HG03521 (cell line): Measurements from ENCODE around the gene RSPH10B2.
A peak's percentile ranks its signal among the peaks of the same experiment; 100 is the strongest.
"Not testable (repeated sequence)": the region's sequence is repeated elsewhere in the genome, so short reads cannot be mapped to it uniquely, and the experiment has no call there.

Experiments
- ATAC-seq: cut with Tn5 transposase; IDR thresholded peaks from one replicate; pipeline ENCODE4 v1.9.1; 2021; ENCODE audit warnings: mild to moderate bottlenecking, moderate library complexity; ENCODE audit not compliant: unreplicated experiment

The RSPH10B2 gene

DNA sequence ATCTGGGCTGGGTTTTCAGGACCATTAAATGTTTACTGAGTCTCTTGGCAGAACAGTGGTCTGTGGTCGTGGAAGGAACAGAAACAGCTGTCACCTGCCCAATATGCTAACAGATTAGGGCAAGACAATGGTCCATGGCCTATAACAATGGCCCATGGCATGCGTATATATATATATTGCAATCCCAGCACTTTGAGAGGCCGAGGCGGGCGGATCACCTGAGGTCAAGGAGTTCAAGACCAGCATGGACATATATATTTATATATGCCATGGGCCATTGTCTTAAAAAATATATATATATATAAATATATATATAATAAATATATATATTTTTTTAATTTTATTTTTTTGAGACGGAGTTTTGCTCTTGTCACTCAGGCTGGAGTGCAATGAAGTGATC is 27.7 kb downstream of the RSPH10B2 start:
- ATAC-seq: not testable (repeated sequence)

DNA sequence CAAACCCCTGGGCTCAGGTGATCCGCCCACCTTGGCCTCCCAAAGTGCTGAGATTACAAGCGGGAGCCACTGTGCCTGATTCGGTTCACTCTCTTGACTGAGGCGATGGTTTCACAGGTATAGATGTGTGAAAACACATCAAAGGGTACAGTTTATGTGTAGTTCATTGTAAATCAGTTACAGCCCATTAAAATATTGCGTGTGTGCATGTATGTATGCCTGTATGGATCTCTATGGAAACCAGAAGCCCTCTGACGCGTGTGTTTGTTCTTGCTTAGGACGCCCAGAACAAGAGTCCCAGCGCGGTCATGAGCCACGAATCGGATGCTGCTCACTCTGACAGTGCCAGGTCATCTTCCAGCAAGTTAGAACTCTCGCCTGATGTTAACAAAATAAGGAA is 35.5 kb downstream of the RSPH10B2 start:
- not testable (repeated sequence) for ATAC-seq

DNA sequence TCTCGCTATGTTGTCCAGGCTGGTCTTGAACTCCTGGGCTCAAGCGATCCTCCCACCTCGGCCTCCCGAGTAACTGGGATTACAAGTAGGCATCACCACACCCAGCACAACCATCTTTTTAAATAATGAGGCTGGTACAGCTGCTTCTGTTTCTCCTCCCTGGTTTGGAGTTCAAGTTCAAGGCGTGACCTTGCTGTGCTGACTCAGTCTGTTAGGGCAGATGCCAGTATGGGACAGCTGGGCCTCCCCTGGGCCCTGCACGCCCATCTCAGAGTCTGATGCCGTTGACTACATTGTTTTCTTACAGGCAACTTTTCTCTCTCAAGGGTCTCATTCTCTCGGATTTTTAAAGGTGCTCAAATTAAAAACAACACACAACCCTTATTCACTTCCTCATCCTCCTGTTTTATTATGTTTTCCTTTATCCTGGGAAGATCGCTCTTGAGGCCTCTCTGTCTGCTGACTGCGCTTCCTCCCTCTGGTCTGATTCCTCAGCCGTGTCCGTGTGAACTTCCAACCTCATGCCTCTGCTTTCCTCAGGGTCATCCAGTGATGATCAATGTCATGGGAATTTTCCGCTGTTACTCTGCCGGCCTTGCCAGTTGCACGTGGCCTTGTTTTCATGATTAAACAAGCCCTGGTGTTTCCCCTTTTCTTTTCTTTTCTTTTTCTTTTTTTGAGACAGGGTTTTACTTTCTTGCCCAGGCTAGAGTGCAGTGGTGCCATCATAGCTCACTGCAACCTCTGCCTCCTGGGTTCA is 38.4 kb downstream of the RSPH10B2 start:
- not testable (repeated sequence) for ATAC-seq

DNA sequence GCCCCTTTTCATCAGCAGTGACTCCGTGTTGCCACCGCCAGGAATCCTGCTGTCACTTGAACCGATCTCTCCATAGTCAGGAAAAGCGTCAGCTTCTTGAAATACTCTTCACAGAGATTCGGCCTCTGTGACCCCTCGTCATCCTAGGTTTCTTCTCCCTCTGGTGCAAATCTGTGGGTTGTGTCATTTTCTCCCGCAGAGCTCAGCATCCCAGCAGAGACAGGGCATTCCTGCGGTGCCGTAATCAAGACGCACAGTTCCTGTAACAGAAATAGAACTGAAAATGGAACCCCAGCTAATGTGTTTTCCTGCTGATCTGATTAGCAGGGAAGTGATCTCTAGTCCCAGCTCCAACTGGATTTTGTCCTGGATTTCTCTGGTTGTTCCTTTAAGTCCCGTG is 40.4 kb downstream of the RSPH10B2 start:
- not testable (repeated sequence) for ATAC-seq

DNA sequence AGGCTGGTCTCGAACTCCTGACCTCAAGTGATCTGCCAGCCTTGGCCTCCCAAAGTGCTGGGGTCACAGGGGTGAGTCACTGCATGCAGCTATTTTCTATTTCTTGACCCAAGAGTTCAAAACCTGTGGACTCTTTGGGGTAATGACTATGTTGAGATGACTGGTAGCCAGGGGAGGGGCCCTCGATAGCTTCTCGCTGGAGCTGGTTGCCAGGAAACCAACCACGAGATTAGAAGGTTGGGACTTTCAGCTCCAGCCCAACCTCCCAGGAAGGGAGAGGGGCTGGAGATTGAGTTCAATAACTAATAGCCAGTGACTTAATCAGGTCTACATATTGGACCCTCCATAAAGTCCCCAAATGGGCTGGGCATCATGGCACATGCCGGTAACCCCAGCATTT is 43.3 kb downstream of the RSPH10B2 start:
- not testable (repeated sequence) for ATAC-seq

DNA sequence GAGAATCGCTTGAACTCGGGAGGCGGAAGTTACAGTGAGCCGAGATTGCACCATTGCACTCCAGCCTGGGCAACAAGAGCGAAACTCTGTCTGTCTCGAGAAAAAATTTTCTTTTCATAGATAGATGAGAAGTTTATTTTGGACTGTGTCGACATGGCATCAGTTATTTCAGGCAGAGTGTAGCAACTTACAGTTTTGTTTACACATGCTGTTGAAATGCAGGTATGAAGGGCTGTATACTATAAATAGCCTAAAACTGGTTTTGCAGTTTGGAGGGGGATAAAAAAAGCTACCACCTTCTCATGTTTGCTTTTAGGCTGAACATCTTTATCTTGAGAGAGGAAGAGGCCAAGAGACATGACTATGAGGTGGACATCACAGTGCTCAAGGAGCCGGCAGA is 44.1 kb downstream of the RSPH10B2 start:
- ATAC-seq: not testable (repeated sequence)

DNA sequence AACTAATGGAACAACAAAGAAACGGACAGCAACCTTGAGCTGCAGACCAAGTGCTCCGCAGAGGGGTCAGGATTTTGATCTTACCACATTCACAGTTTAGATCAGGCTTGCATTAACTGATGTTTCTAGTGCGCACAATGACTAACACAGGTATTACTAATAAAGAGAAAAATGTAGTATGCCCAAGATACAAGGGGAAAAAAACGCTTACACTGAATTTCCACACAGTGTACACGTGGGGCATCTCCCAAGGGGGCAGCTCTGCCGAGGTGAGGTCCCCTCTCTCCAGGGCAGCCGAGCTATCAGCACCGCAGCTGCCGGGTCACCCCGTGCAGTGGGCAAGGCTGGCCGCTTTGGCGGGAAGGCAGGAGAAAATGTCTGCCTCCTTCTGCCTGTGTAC is 46.0 kb downstream of the RSPH10B2 start:
- ATAC-seq: not testable (repeated sequence)

DNA sequence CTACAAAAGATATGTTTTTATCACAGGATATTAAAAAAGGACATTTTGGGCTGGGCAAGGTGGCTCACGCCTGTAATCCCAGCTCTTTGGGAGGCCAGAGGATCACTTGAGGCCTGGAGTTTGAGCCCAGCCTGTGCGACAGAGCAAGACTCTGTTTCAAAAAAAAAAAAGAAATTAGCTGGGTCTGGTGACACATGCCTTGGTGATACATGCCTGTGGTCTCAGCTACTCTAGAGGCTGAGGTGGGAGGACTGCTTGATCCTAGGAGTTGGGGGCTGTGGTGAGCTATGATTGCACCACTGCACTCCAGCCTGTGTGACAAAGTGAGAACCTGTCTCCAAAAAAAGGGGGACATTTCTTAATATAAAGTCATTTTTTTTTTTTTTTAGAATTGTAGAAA is 46.4 kb downstream of the RSPH10B2 start:
- ATAC-seq: not testable (repeated sequence)

DNA sequence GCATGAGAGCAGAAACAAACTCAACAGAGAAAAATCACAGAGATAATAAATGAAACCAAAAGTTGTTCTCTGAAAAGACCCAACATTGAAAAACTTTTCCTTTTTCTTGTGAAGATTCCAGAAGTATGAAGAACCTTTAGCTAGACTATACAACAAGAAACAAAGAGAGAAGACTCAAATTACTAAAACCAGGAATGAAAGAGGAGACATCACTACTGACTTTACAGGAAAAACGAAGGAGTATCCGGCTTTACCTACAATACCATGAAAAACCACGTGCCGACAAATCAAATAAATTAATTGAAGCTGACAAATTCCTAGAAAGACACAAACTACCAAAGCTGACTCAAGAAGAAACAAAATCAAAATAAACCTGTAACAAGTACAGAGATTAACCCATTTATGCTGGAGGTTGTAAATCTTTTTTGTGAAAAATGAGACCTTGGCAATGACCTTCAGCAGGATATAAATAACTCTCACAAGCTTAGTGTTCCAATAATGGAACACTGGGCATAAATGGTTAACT is 53.6 kb downstream of the RSPH10B2 start:
- not testable (repeated sequence) for ATAC-seq

DNA sequence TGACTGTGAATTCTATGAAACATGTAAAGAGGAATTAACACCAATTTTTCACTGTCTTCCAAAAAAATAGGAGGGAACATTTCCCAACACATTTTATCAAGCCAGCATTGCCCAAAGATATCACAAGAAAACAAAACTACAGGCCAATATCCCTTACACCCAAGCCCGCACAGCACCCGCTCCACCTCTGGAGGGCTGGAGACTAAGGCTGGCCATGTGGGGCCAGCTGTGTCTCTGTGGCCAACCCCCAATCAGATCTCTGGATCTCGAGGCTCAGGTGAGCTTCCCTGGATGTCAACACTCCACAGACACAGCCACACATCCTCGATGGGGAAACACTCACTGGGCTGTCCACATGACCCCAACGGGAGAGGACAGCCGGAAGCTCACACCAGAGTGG is 54.1 kb downstream of the RSPH10B2 start:
- ATAC-seq: not testable (repeated sequence)

DNA sequence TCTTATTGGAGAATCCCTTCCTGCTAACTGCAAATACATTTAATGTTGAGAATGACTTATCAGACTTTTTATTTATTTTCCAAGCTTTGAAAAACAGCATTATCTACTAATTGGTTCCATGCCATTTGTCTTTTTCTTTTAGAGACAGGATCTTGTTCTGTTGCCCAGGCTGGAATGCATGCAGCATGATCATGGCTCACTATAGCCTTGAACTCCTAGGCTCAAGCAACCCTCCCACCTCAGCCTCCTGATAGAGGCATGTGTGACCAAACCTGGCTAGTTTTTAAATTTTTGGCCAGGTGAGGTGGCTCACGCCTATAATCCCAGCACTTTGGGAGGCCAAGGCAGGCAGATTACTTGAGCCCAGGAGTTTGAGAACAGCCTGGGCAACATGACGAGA is 59.1 kb downstream of the RSPH10B2 start:
- ATAC-seq: not testable (repeated sequence)

DNA sequence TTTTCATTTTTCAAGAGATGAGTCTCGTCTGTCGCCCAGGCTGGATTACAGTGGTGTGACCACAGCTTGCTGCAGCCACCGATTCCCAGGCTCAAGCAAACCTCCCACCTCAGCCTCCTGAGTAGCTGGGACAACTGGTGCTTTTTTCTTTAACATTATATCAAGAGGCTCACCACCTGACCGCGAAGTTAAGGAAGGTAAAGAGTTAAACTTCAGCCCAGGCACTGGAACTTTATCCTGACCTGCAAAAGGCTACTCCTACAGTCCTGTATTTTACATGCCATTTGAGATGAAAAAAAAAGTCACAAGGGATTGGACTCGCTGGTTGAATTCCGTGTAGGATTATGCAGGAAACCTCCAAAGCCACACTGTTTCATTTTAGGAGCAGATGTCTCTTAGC is 61.6 kb downstream of the RSPH10B2 start:
- not testable (repeated sequence) for ATAC-seq

DNA sequence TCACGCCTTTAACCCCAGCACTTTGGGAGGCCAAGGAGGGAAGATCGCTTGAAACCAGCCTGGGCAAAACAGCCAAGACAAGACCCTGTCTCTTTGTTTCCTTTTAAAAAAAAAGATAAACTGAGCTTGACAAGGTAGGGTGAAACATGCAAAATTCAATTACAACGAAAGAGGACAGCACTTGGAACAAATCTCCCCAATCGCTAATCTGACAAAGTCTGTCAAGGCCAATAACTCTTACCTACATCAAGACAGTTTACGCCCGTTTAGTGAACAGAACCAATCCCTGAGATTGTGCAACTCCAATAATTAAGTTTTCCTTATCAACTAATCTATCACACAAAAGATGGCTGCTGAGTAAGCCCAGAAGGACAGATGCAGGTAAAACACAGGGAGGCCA is 67.7 kb downstream of the RSPH10B2 start:
- ATAC-seq: not testable (repeated sequence)

DNA sequence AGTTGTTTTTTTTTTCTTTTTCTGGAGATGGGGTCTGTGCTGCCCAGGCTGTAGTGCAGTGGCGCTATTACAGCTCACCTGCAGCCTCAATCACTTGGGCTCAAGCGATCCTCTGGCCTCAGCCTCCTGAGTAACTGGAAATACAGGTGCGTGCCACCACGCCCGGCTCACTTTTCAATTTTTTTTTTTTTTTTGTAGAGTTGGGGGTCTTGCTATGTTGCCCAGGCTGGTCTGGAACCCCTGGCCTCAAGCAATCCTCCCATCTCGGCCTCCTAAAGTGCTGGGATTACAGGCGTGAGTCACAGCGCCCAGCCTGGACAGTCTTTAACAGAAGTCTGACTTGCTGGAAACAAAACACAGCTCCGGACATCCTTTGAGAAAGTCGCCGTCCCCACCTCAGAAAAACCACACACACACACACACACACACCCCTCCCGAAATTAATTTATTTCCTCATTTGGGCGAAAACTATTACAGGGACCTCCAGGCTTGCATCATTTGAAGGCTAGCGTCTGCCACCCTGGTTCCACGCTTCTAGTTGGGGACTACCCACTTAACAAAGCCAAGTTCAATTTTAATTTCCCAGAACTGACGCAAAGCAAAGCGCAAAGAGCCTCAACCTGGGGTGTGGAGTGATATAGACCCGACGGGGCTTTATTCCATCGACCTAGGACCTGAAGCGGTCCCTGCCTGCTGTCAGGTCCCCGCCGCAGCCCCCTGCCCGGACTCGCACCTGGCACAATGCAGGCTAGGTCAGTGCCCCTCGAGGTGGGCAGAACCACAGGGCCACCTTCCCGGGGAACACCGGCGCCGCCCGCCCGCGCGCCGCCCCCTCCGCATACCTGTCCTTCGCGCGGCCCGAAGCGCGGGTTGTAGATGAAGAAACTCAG is 71.6 kb downstream of the RSPH10B2 start:
- ATAC-seq: peak; percentile 47

DNA sequence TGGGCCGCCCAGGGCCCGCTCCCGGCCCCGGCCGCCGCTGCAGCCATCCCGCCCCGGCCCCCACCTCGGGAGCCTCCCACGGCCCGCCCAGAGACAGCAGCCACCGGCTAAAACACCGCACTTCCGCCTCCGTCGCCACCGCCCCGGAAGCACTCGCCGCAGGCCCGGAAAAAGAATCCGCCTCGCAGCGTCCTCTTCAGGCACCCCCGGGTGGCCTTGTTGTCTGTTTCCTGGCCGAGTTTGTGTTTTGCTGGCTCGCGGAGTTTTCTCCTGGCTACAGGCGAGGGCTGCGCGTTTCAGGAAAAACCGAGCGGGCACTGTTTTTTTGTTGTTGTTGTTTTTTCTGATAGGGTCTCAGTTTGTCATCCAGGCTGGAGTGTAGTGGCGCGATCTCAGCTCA is 72.2 kb downstream of the RSPH10B2 start, which contains the start of gene CCZ1B:
TSS of gene CCZ1B (minus strand) at position 125 of the 400 bp plus-strand sequence. CDS start at position 47, 78 bp downstream.
- peak; percentile 93 for ATAC-seq

DNA sequence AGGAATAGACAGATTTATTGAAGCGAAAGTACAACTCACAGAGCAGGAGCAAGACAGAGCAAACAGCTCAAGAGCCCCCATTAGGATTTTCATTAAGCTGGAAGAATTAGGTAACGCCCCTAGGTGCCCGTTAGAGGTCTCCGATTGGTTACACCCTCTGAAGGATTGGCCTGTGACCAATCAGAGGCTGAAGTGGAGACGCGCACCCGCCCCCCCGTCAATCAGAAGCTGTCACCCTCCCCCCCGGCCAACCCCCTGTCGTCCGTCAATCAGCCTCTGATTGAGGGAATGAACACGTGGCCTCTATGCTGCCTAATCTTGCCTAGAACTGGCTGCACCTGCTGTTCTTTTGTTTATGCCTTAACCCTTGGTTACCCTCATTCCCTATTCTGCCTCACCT is 73.3 kb downstream of the RSPH10B2 start:
- not testable (repeated sequence) for ATAC-seq

DNA sequence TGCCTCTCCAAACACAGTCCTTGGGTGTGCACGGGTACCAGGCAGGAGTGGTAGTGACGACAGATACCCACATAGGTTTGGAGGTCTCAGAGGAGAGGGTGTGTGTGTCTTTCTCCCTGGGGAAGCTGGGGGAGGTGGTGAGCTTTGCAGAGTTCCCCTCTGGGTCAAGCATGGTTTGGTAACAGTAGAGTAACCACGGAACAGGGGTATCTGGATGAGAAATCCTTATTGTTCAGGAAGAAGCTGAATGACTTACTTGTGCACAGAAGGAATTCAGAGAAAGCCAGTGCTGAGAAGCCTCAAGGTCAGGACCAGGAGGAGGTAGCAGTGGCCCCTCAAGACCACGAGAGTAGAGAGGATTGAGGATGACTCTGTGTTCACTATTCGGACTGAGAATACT is 75.7 kb downstream of the RSPH10B2 start:
- not testable (repeated sequence) for ATAC-seq

DNA sequence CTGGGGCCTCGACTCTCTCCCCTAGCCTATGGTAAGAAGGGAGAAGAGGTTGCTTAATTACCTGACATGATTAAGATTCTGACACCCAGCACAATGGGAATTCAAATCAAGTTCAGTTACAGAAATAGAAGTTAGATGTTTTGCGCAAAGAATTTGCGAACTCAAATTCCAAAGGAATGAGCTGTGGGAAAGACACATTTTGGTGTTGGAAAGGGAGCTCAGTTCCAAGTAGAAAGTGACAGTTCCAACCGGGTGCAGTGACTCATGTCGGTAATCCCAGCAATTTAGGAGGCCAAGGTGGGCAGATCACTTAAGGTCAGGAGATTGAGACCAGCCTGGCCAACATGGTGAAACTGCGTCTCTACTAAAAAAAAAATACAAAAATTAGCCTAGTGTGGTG is 76.1 kb downstream of the RSPH10B2 start:
- ATAC-seq: not testable (repeated sequence)

DNA sequence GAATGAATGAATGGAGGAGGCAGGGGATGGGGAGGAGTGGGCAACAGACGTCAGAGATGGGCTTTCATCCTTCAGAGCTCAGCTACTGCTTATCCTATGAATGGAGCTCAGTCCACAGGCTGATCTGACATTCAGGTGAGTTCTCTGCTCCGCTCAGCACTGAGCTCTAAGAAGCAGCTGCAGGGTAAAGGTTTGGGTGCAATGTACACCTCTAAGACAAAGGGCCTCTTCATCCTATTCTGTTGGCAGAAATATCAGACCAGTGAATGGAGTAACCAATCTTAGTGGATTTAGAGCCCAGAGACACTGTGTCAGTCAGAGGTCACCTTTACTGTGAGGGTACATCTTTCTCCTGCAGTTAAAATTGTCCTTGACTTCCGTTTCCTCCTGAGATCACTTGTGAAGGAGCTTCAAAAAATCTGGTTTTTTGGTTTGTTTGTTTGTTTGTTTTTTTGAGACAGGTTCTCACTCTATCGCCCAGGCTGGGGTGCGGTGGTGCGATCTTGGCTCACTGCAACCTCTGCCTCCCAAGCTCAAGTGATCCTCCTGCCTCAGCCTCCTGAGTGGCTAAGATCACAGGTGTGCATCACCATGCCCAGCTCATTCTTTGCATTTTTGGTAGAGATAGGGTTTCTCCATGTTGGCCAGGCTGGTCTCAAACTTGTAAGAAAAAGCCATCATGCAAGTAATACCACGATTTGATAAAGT is 77.3 kb downstream of the RSPH10B2 start:
- no peak for ATAC-seq

DNA sequence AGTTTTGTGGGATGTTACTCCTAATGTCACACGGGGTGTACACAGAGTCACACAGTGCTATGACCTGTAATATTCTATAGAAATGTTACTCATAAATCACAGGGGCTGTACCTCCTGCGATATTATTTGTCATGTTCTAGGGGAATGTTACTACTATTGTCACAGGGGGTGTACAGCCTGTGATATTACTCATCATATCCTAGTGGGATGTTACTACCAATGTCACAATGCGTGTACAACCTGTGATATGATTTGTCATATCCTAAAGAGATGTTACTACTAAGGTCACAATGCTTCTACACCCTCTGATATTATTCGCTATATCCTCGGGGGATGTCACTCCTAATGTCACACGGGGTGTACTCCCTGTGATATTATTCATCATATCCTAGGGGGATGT is 79.7 kb downstream of the RSPH10B2 start:
- no peak for ATAC-seq

DNA sequence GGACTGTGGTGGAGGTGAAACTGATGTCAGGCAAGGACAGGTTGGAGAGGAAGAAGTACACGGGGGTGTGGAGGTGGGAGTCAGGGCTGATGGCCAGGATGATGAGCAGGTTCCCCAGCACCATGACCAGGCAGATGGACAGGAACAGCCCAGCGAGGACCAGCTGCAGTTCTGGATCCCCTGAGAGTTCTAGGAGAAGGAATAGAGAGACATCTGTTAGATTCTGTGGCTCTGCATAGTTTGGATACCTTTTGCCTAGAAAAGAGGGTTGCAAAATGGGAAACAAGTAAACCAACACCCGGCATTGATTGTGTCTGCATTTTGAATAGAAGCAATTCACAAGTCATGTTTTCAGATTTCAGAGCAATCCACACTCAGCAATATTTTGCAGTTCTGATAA is 81.6 kb downstream of the RSPH10B2 start:
- not testable (repeated sequence) for ATAC-seq
